ENCODE measurements around the gene SHROOM3.

The SHROOM3 gene

GRCh38 chr4:76543378-76543777 lies 108.3 kb downstream of the SHROOM3 start:
- FAIRE-seq: no peak

GRCh38 chr4:76544725-76545124 lies 109.7 kb downstream of the SHROOM3 start:
- no peak for FAIRE-seq

DNA sequence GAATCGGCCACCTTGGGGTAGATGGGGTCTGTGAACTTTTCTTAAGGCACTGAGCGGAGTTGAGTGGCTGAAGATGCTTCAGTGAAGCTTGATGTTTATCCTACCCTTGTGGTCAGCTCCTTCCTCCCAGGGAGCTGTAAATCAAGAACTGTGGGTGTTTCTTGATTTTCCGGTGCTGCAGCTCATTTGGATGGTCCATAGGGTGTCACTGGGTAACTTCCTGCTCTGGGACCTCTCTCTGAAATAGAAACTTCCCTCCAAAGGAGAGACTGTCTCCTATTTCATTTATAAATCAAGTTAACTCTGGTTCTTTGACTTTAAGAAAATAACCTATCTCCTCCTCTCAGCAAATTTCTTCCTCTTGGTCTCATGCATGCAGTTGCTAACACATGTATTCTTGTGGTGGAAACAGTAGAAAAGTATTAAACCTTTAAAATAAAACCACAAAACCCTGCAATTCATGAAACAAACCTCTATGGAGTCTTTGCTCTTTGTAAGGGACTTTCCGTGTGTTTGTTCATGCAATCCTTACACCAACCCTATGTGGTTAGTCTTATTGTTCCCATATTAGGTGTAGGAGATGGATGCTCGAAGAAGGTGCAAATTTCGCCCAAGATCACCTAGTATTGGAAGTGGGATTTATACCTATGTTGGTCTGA lies 110.3 kb downstream of the SHROOM3 start:
- FAIRE-seq: no peak

DNA sequence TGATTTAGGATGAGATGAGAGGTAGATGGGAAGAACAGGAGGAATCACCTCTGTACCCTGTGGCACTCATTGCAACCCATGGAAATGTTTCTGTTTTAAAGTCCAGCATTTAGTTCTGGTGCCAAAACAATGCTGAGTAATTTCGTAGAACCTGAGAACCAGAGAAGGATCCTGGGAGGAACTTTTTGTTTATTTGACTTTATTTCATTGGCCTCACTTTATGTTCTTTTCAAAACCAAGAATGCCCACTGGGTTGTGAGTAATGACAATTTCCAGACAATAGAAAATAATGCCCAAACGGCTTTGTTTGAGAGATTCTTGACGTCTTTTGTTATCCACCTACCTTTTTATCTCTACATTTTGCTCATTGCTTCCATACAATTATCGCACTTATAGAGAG lies 111.3 kb downstream of the SHROOM3 start:
- no peak for FAIRE-seq

- FAIRE-seq: no peak
Observed at GRCh38 chr4:76546759-76547742, 112.0 kb downstream of the SHROOM3 start.

- FAIRE-seq: no peak
Observed at GRCh38 chr4:76548704-76549103, 113.7 kb downstream of the SHROOM3 start.

DNA sequence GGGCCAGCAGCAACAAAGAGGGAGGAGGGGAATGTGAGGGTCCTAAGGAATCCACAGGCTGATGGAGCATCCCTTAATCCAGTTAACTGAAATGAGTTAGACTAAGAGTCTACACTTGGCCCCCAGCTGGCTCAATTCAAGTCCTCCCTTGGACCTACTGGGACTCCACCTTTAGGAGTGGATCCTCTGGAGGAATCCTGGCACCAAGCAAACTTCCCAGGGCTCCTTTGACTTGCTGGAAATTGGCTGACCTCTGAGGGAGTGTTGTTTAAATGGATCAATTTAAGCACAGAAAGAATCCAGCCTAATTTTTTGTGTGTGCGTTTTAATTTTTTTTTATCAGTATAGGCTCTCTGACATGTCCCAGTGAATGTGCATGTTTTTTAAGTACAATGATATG lies 114.7 kb downstream of the SHROOM3 start:
- FAIRE-seq: no peak

GRCh38 chr4:76550966-76551780 lies 116.1 kb downstream of the SHROOM3 start:
- no peak for FAIRE-seq

DNA sequence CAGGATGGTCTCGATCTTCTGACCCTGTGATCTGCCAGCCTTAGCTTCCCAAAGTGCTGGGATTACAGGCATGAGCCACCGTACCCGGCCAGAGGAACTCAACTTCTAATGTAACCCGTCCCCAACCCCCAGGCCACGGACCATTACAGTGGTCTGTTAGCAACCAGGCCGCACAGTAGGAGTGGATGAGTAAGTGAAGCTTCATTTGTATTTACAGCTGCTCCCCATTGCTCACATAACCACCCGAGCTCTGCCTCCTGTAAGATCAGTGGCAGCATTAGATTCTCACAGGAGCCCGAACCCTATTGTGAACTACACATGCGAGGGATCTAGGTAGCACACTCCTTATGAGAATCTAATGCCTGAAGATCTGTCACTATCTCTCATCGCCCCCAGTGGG lies 119.6 kb downstream of the SHROOM3 start:
- FAIRE-seq: no peak

DNA sequence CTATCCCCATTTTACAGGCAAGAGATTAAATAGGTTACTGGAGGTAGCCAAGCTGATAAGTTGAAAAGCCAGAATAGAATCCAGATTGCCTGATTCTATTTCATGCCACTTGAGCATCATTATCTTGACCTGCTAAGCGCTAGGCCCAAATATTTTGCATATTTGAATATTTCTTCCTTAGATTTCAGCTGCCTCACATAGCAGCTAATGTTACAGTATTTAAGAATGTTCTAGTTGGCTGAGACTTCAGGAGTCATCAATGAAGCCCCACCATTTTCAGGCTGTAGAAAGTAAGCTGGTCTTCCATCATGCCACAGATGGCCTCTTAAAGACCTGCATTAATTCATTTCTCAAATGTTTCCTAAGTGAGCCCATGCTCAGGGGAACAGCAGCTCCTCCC lies 121.4 kb downstream of the SHROOM3 start:
- FAIRE-seq: no peak

DNA sequence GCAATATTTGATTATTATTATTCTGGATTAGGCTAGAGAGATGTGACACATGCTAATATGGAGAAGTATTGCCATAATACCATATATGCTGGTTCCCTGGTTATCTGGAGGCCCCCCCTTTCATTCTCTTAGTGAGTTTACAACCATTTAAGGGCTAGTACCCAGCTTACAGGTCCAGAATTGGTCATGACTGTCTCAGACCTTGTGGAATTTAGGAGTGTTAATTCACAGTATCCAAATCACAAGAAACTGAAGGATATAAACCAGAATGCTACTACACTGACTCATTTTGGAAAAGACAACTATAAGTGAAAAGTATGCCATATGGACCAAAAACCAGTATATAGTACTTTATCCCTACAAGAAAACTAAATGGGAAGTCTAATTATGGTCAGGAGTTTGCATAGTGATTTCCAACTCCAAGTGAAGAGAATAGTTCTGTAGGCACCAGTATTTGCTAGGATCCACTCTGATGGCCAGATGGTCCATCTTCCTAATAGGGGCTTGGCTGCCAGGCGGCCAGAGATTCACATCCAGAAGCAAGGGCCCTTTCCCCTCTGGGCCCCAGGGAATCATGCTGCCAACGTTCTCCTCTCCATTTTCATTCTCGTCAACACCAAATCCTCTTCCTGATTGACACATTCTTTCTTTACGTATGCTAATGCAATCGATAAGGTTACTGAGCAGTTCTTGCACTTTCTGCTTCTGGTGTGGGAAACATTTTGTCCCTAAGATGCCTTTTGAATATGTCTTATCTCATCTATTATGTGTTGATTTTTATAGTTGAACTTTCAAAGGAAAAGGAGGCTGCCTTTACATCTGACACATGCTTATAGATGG lies 123.6 kb downstream of the SHROOM3 start:
- no peak for FAIRE-seq

DNA sequence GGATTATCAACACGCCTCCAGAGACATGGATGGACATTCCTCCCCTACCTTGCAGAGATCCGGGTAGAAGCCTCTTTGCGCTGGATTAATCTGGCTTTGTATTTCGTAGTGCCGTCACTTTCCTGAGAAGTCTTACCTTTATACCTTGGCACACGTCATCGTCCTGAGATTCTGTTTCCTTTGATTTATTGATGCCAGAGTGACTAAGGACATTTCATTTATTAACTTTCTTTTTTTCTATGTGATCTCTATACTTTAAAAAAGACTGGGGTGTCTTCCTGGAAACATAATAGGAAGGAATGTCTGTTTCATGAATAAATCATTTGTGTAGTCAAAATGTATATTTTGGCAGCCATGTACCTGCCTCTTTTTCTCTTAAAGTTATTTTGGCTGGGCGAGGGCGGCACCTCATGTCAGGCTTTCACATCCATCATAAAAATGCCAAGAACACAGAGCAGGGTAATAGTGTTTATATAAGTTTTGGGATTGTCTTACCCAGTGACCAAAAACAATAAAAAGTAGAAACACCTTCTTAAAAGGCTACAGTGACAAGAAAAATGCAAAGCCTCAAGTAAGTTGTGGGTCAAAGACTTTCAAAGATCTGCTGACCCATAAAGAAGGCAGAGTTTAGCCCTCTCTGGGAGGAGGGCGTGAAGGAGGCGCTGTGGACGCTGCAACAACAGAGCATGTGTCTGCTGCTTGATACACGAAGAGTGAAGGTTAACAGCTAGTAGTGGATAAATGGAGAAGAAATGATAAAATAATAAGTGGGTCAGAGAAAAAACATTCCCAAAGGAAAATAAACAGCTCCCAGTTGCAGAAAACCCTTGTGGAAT lies 124.4 kb downstream of the SHROOM3 start:
- FAIRE-seq: no peak

GRCh38 chr4:76562161-76562560 lies 127.1 kb downstream of the SHROOM3 start:
- no peak for FAIRE-seq

DNA sequence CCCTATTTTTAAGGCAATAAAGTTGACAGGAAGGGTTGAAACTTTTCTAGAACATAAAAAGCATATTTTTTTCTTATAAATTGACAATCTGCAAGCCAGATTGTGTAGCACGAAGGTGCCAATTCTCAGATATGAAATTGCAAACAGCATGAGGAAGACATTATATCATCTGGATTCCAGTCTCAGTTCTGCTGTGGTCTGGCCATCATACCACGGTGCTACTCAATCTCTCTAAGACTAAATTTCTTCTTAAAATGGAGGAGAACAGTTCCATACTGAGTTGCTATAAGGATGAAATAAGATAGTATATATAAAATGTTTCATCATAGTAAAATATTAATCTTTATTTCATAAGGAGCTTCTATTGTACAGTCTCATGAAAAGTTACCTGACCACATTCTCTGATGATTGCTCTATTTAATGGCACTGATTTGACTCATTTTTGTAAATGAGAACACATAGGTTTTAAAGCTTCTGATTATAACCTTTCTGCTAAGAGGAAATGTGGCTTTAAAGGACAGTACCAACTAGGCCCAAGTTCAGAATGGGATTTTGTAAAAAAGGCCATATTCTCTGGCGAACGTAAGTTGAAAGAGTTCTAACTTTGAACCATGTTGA lies 127.9 kb downstream of the SHROOM3 start:
- no peak for FAIRE-seq

- FAIRE-seq: no peak
Observed at GRCh38 chr4:76563454-76564122, 128.6 kb downstream of the SHROOM3 start.

DNA sequence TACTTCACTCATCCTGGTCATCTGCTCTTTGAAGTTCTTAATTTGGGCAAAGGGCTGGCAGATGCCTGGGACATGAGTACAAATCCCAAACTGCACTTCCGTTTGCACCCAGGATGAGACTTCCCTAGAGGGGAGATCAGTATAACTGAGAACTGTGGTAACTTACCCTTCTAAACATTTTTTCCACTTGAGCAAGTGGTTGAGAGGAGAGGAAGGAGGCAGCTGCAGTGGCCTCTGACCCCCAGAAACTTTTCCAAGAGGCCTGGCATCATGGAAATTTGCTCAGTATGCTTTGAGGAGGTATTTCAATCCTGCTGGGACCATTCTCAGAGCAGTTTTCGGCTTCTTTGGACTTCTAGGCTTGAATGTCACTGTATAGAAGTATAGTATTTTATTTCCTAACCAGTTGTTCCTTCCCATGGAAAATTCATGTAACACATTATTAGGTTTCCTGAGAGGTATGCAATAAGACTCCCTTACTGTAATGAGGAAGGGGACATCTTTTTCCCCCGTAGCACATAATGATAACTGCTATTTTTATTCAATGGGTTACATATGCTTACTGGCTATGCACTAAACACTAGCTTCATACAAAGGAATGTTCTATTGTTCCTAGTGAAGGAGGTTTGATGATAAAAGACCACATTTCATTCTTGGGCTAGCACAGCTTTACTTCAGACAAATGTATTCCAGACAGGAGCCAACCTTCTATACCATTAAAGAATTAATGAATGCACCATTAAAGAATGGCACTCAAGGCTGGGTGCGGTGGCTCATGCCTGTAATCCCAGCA lies 129.3 kb downstream of the SHROOM3 start:
- no peak for FAIRE-seq

- FAIRE-seq: no peak
Observed at GRCh38 chr4:76568262-76568661, 133.2 kb downstream of the SHROOM3 start.

GRCh38 chr4:76569225-76569624 lies 134.2 kb downstream of the SHROOM3 start:
- no peak for FAIRE-seq

GRCh38 chr4:76569706-76570105 lies 134.7 kb downstream of the SHROOM3 start:
- no peak for FAIRE-seq

Data from colon (tissue), 2 donors.